HepG2 (cell line): ENCODE results near the gene ECSIT. TPM values are rescaled to one million over a fixed set of nuclear protein-coding genes. Genes with fewer than 3 reads are reported as not detected.

Experiments used
- ATAC-seq: fragments of 200-7000 bp; cut with Tn5 transposase; 3 replicates; pipeline ENCODE4 v1.9.1; 2020; ENCODE audit warnings: mild to moderate bottlenecking, moderate library complexity
- BruUV-seq: library from RNA; stranded (reverse); fragments of 400-500 nt; replicated peaks from 2 replicates; lab custom pipeline; 2021; lab: Mats Ljungman, UMichigan
- CTCF ChIA-PET: fragments of 300-600 bp; formaldehyde crosslinking; extraction: SDS; loops from one replicate; lab custom pipeline; 2021; ENCODE audit warnings: low total read pairs, inconsistent platforms, low intra/inter-chr PET ratio; lab: Yijun Ruan, JAX
- POLR2A ChIA-PET: fragments of 350-600 bp; sonication (Branson Sonifier 250); formaldehyde crosslinking; loops from one replicate; lab custom pipeline; 2020; ENCODE audit warnings: antibody characterized with exemption, inconsistent platforms; lab: Yijun Ruan, JAX
- DNase-seq: peaks from one replicate; pipeline ENCODE4 v3.0.0-alpha.2; 2015; ENCODE audit warnings: low spot score
- FAIRE-seq: peaks from 3 replicates; lab custom pipeline; 2011; peaks lifted over from hg19 to GRCh38; lab: Jason Lieb, UNC
- H2AFZ ChIP-seq: one replicate; pipeline ENCODE4 v1.6.1; 2011; ENCODE audit warnings: low read length, inconsistent platforms
- H3K27ac ChIP-seq: fragments of 300-600 bp; 3 replicates; pipeline ENCODE4 v1.8.0; 2011; ENCODE audit warnings: mixed run types, mild to moderate bottlenecking, mixed read lengths, low read length, inconsistent platforms; ENCODE audit not compliant: insufficient read depth; ENCODE audit errors: extremely low read length
- H3K27me3 ChIP-seq, 2 experiments: fragments of 200-600 bp in 1 of 2; 2 replicates in 1 of 2; 3 replicates in 1 of 2; pipeline versions ENCODE4 v1.6.0 to v1.8.0; 2011; ENCODE audit warnings: low read length in 2 of 2, mild to moderate bottlenecking in 2 of 2, moderate library complexity in 2 of 2, inconsistent platforms in 1 of 2; ENCODE audit not compliant: insufficient read depth in 2 of 2, control insufficient read depth in 1 of 2
- H3K36me3 ChIP-seq, 2 experiments: fragments of 200-600 bp in 1 of 2; replicated peaks in 1 of 2; 2 replicates in 1 of 2; 3 replicates in 1 of 2; pipeline versions ENCODE4 v1.5.1 to v1.8.0; 2011; ENCODE audit warnings: low read length in 2 of 2, inconsistent platforms in 1 of 2; ENCODE audit not compliant: insufficient read depth in 2 of 2, control insufficient read depth in 1 of 2
- H3K4me1 ChIP-seq: 2 replicates; pipeline ENCODE4 v1.5.1; 2012; ENCODE audit warnings: low read length, inconsistent platforms; ENCODE audit not compliant: insufficient read depth
- H3K4me2 ChIP-seq: 2 replicates; pipeline ENCODE4 v1.6.0; 2011; ENCODE audit warnings: low read depth, low read length, inconsistent platforms
- H3K4me3 ChIP-seq, 3 experiments: fragments of 200-600 bp in 1 of 3; sonication (generic), shearing (Covaris generic) in 1 of 3; replicated peaks in 1 of 3; 2 replicates each; pipeline ENCODE4 v1.5.1; 2011 to 2016; ENCODE audit warnings: low read length in 3 of 3, inconsistent platforms in 2 of 3, low read depth in 2 of 3, mild to moderate bottlenecking in 2 of 3, control low read depth in 1 of 3, mixed read lengths in 1 of 3; ENCODE audit not compliant: insufficient read depth in 1 of 3
- H3K79me2 ChIP-seq: one replicate; pipeline ENCODE4 v1.6.1; 2011; ENCODE audit warnings: low read length, inconsistent platforms; ENCODE audit not compliant: insufficient read depth
- H3K9ac ChIP-seq: 2 replicates; pipeline ENCODE4 v1.6.0; 2011; ENCODE audit warnings: mild to moderate bottlenecking, low read depth, low read length, inconsistent platforms; ENCODE audit not compliant: insufficient read depth
- H3K9me3 ChIP-seq: 2 replicates; pipeline ENCODE4 v1.5.1; 2012; ENCODE audit warnings: mild to moderate bottlenecking, low read length
- H4K20me1 ChIP-seq: 2 replicates; pipeline ENCODE4 v1.6.0; 2011; ENCODE audit warnings: inconsistent platforms, mild to moderate bottlenecking, low read length, moderate library complexity; ENCODE audit not compliant: insufficient read depth
- HNRNPL ChIP-seq: fragments of 200-400 bp; formaldehyde crosslinking; IDR thresholded peaks from 2 replicates; pipeline ENCODE4 v1.6.1; 2017; ENCODE audit warnings: mild to moderate bottlenecking, low read depth, low read length
- POGZ ChIP-seq: sonication (generic); formaldehyde crosslinking; IDR thresholded peaks from 2 replicates; pipeline ENCODE4 v1.4.0; 2020; ENCODE audit warnings: mild to moderate bottlenecking, missing genetic modification reagents
- REL ChIP-seq: sonication (generic); formaldehyde crosslinking; conservative IDR thresholded peaks from 2 replicates; pipeline ENCODE4 v1.8.0; 2022; ENCODE audit warnings: mild to moderate bottlenecking, missing genetic modification reagents, moderate library complexity
- XRCC5 ChIP-seq: fragments of 200-400 bp; formaldehyde crosslinking; optimal IDR thresholded peaks from 2 replicates; pipeline ENCODE3; 2017; ENCODE audit warnings: mild to moderate bottlenecking, low read length
- ZNF564 ChIP-seq: sonication (generic); formaldehyde crosslinking; IDR thresholded peaks from 2 replicates; pipeline ENCODE4 v1.8.1; 2023; ENCODE audit warnings: mild to moderate bottlenecking, missing genetic modification reagents
- WGBS: methylation state at CpG from one replicate; pipeline ENCODE4 v1.1.6; 2017; ENCODE audit warnings: low lambda C conversion rate; 5-methylcytosine and 5-hydroxymethylcytosine counted together
- in situ Hi-C: cut with HindIII; loops from 2 replicates; pipeline ENCODE4 v1.10.0; 2017; ENCODE audit warnings: low pct_unique_long_range_greater_than_20kb; ENCODE audit not compliant: extremely low pct_ligation_motif_present
- intact Hi-C: fragments of 100-400 bp; cut with micrococcal nuclease; formaldehyde crosslinking; loops from one replicate; pipeline ENCODE4 v1.10.0; 2022; ENCODE audit not compliant: unreplicated experiment
- polyA plus RNA-seq, 8 experiments: library from polyadenylated mRNA; depleted of rRNA in 3 of 8; stranded (reverse) in 7 of 8; unstranded in 1 of 8; fragments of >200 nt; fragmentation: Illumina TruSeq in 4 of 8; extraction: Trizol in 4 of 8; gene quantifications; 2 replicates each; pipeline versions ENCODE4 v1.2.1 to v1.2.3, GENCODE V29; 2011 to 2016; ENCODE audit warnings: low read depth in 4 of 8, missing spikeins in 1 of 8, mixed read lengths in 1 of 8; ENCODE audit not compliant: insufficient read depth in 1 of 8
- total RNA-seq, 5 experiments: library from RNA; depleted of rRNA; stranded (reverse); fragments of >200 nt; fragmentation: Illumina TruSeq; extraction: Trizol; gene quantifications; 2 replicates each; pipeline ENCODE4 v1.2.3, GENCODE V29; 2016; ENCODE audit warnings: low read depth in 1 of 5
- TF ChIP-seq, protein P1 (sequence below): sonication (generic); formaldehyde crosslinking; IDR thresholded peaks from 2 replicates; pipeline ENCODE4 v1.9.0; 2021; ENCODE audit warnings: missing genetic modification reagents, mild to moderate bottlenecking, borderline replicate concordance

Gene ECSIT
- total and polyA plus RNA-seq, 2 of the 13 experiments (the other 11 are each of a cell fraction or from before 2014, with no cell fraction given): 36.4 to 62.3 TPM

DNA sequence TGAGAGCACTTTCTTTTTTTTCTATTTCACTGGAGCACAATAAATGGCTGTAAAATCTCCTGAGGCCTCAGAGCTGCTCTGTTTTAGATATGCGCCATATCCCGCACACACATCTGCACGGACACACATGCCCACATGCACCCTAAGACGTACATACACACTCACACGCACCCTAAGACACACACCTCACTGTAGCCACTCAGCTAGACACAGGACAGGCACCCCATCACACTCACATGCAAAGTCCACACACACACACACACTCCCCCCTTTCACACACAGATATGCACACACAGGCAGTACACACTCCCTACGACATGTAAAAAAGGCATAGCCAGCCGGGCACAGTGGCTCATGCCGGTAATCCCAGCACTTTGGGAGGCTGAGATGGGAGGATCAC lies 21.3 kb upstream of the ECSIT start (continued):
- TF ChIP-seq XRCC5 (no peak), ZNF564 (CRISPR knock-in tag) (no peak)
- TF ChIP-seq, protein P1, sequence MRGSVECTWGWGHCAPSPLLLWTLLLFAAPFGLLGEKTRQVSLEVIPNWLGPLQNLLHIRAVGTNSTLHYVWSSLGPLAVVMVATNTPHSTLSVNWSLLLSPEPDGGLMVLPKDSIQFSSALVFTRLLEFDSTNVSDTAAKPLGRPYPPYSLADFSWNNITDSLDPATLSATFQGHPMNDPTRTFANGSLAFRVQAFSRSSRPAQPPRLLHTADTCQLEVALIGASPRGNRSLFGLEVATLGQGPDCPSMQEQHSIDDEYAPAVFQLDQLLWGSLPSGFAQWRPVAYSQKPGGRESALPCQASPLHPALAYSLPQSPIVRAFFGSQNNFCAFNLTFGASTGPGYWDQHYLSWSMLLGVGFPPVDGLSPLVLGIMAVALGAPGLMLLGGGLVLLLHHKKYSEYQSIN (CRISPR knock-in tag): no peak

DNA sequence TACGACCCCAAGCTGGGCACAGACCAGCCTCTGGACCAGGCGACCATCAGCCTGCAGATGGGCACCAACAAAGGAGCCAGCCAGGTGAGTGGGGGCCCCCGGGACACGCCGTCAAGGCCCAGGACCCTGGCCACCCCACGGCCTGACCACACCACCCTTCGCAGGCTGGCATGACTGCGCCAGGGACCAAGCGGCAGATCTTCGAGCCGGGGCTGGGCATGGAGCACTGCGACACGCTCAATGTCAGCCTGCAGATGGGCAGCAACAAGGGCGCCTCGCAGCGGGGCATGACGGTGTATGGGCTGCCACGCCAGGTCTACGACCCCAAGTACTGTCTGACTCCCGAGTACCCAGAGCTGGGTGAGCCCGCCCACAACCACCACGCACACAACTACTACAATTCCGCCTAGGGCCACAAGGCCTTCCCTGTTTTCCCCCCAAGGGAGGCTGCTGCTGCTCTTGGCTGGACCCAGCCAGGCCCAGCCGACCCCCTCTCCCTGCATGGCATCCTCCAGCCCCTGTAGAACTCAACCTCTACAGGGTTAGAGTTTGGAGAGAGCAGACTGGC lies 20.5 kb upstream of the ECSIT start:
- no peak overlapping the region for H3K4me2 ChIP-seq

More for the DNA sequence above, 20.5 kb upstream of the ECSIT start:
- H3K9me3 ChIP-seq: no peaks in the 10 kb centered on the region
- ATAC-seq (no peak; the same call in 2 of the 3 replicates), FAIRE-seq (no peak), DNase-seq (no peak)
- peaks cover 4 to 8% of the 10 kb centered on the region in 2 experiments; a peak in 3 of 5 replicates for H3K36me3 ChIP-seq
- ChIA-PET POLR2A (no interaction called here), CTCF (no interaction called here)
- 0 out of 2 replicates have a peak, but pooled peaks have one; percentile 59 for TF ChIP-seq HNRNPL
- no peak for TF ChIP-seq POGZ
- no peak for TF ChIP-seq REL (CRISPR knock-in tag)
- H3K9ac ChIP-seq: no peak overlapping the region
- intact Hi-C loops: no loop called here
- WGBS: 79% methylated on average over 14 of the region's 24 CpGs
- no peaks in the 10 kb centered on the region for H4K20me1 ChIP-seq
- peaks cover 12% of the 10 kb centered on the region for H3K4me1 ChIP-seq
- no peaks in the 10 kb centered on the region for H3K79me2 ChIP-seq
- H2AFZ ChIP-seq: no peak overlapping the region
- no peak overlapping the region for H3K27ac ChIP-seq
- BruUV-seq: no TSS peak
- H3K27me3 ChIP-seq: no peaks in the 10 kb centered on the region
- in situ Hi-C loops: no loop called here
- no peak overlapping the region for H3K4me3 ChIP-seq
